GM12892 (cell line): ENCODE measurements around the gene PKP4.

Source experiments
- DNase-seq: peaks from one replicate; pipeline ENCODE4 v3.0.0; 2011; ENCODE audit not compliant: insufficient read length
- FAIRE-seq: peaks from 2 replicates; lab custom pipeline; 2011; peaks lifted over from hg19 to GRCh38; lab: Jason Lieb, UNC
- POLR2A ChIP-seq: IDR thresholded peaks from 2 replicates; pipeline ENCODE4 v1.6.1; 2011; ENCODE audit warnings: low read depth, low read length, control low read depth
- POLR2AphosphoS5 ChIP-seq: IDR thresholded peaks from 2 replicates; pipeline ENCODE4 v1.6.1; 2011; ENCODE audit warnings: low read depth, low read length, control low read depth
- TAF1 ChIP-seq: IDR thresholded peaks from 2 replicates; pipeline ENCODE4 v1.6.1; 2011; ENCODE audit warnings: low read depth, mild to moderate bottlenecking, control low read depth, low read length, borderline replicate concordance

Gene PKP4

GRCh38 chr2:158723921-158724802 lies 267.4 kb downstream of the PKP4 start:
- DNase-seq (no peak), FAIRE-seq (no peak)
- TF ChIP-seq TAF1 (no peak), POLR2A (no peak), POLR2AphosphoS5 (no peak)

GRCh38 chr2:158724803-158725381 lies 268.1 kb downstream of the PKP4 start:
- TF ChIP-seq TAF1 (no peak), POLR2A (no peak), POLR2AphosphoS5 (no peak)
- FAIRE-seq: no peak
- DNase-seq: no peak

- DNase-seq (no peak), FAIRE-seq (no peak)
- TF ChIP-seq TAF1: no peak
- no peak for TF ChIP-seq POLR2A
- no peak for TF ChIP-seq POLR2AphosphoS5
These were observed 268.7 kb downstream of the PKP4 start for GRCh38 chr2:158725441-158725891.

- TF ChIP-seq POLR2A (no peak), POLR2AphosphoS5 (no peak), TAF1 (no peak)
- no peak for DNase-seq
- FAIRE-seq: no peak
These were observed 270.3 kb downstream of the PKP4 start for GRCh38 chr2:158726911-158727592.

- no peak for DNase-seq
- FAIRE-seq: no peak
- no peak for TF ChIP-seq POLR2AphosphoS5
- no peak for TF ChIP-seq TAF1
These were observed 271.7 kb downstream of the PKP4 start for GRCh38 chr2:158728422-158728821.

GRCh38 chr2:158729451-158729850 lies 272.7 kb downstream of the PKP4 start:
- FAIRE-seq (no peak), DNase-seq (no peak)
- TF ChIP-seq TAF1 (no peak), POLR2AphosphoS5 (no peak), POLR2A (no peak)

- DNase-seq: no peak
- no peak for FAIRE-seq
- no peak for TF ChIP-seq POLR2AphosphoS5
- TF ChIP-seq TAF1: no peak
- TF ChIP-seq POLR2A: no peak
These were observed 273.3 kb downstream of the PKP4 start for GRCh38 chr2:158729873-158730620.

GRCh38 chr2:158730621-158731140 lies 273.9 kb downstream of the PKP4 start:
- DNase-seq (no peak), FAIRE-seq (no peak)
- TF ChIP-seq TAF1: no peak
- no peak for TF ChIP-seq POLR2AphosphoS5
- no peak for TF ChIP-seq POLR2A

GRCh38 chr2:158731386-158731785 lies 274.6 kb downstream of the PKP4 start:
- no peak for FAIRE-seq
- no peak for DNase-seq
- TF ChIP-seq TAF1: no peak
- no peak for TF ChIP-seq POLR2A
